DOHH2 (cell line): ENCODE data around the gene PTTG1IP2.

Experiments used
- H3F3A ChIP-seq: fragments of 200-600 bp; sonication (generic), shearing (Covaris generic); 2 replicates; pipeline ENCODE4 v1.6.0; 2016; ENCODE audit warnings: antibody characterized with exemption, mild to moderate bottlenecking; ENCODE audit not compliant: control insufficient read depth, insufficient read depth
- H3K27ac ChIP-seq: fragments of 200-600 bp; sonication (generic); 2 replicates; pipeline ENCODE4 v1.5.1; 2014; ENCODE audit warnings: low read depth, mild to moderate bottlenecking, low read length, moderate library complexity
- H3K27me3 ChIP-seq: fragments of 200-600 bp; sonication (generic); 2 replicates; pipeline ENCODE4 v1.6.1; 2014; ENCODE audit warnings: mild to moderate bottlenecking, low read length, mixed read lengths; ENCODE audit not compliant: control insufficient read depth
- H3K36me3 ChIP-seq: fragments of 200-600 bp; sonication (generic); 2 replicates; pipeline ENCODE4 v1.6.1; 2014; ENCODE audit warnings: mild to moderate bottlenecking, low read length, moderate library complexity, mixed read lengths; ENCODE audit not compliant: control insufficient read depth
- H3K4me1 ChIP-seq: fragments of 200-600 bp; sonication (generic); 2 replicates; pipeline ENCODE4 v1.6.1; 2014; ENCODE audit warnings: mild to moderate bottlenecking, low read length, mixed read lengths; ENCODE audit not compliant: control insufficient read depth
- H3K4me2 ChIP-seq: fragments of 200-600 bp; sonication (generic); 2 replicates; pipeline ENCODE4 v1.6.0; 2014; ENCODE audit warnings: mild to moderate bottlenecking, low read length, moderate library complexity
- H3K4me3 ChIP-seq: fragments of 200-600 bp; sonication (generic); 2 replicates; pipeline ENCODE4 v1.5.1; 2014; ENCODE audit warnings: mild to moderate bottlenecking, low read length, mixed read lengths
- H3K79me2 ChIP-seq: fragments of 200-600 bp; sonication (generic); 2 replicates; pipeline ENCODE4 v1.6.1; 2014; ENCODE audit warnings: mild to moderate bottlenecking, low read length, mixed read lengths; ENCODE audit not compliant: control insufficient read depth
- H3K9me2 ChIP-seq: fragments of 200-600 bp; sonication (generic); replicated peaks from 2 replicates; pipeline ENCODE4 v1.6.1; 2014; ENCODE audit warnings: mild to moderate bottlenecking, low read length, mixed read lengths; ENCODE audit not compliant: control insufficient read depth
- H3K9me3 ChIP-seq: fragments of 200-600 bp; sonication (generic); 2 replicates; pipeline ENCODE4 v1.6.1; 2014; ENCODE audit warnings: antibody characterized with exemption, low read length, mixed read lengths; ENCODE audit not compliant: control insufficient read depth, insufficient read depth
- H4K20me1 ChIP-seq: fragments of 200-600 bp; sonication (generic); 2 replicates; pipeline ENCODE4 v1.6.0; 2014; ENCODE audit warnings: low read depth, mild to moderate bottlenecking, antibody characterized with exemption, low read length, moderate library complexity; ENCODE audit not compliant: control insufficient read depth, insufficient read depth
- EZH2phosphoT487 ChIP-seq: fragments of 200-600 bp; sonication (generic); IDR thresholded peaks from 2 replicates; pipeline ENCODE4 v1.6.1; 2017; ENCODE audit warnings: borderline replicate concordance, mild to moderate bottlenecking, antibody characterized with exemption, low read length, moderate library complexity, mixed read lengths
- TF ChIP-seq, protein P1 (sequence below): fragments of 200-600 bp; sonication (generic); IDR thresholded peaks from one replicate; pipeline ENCODE4 v1.5.1; 2014; ENCODE audit warnings: antibody characterized with exemption, mild to moderate bottlenecking, low read depth, low read length; ENCODE audit not compliant: poor library complexity, severe bottlenecking

The PTTG1IP2 gene

DNA sequence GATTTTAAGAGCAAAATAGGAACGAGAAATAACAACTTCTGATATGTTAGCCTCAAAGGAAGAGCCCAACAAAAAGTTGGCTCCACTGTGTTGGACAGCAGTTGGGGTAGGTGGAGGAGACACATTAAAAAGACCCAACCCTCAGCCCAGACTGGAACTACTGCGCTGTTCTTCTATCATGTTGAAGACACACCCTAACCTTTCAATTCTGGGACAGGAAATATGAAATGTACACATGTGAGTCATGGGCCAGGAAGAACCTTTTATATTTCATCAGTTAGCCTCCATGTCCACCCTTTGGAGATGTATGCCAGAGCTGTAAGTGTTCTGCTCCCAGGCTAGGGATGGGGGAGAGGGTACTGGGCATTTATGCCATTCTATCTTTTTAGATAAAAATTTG, 44.1 kb upstream of the PTTG1IP2 start:
- Histone ChIP-seq H3K36me3 (no peaks in the 10 kb centered on the region), H3K4me3 (no peak overlapping the region), H3K27ac (no peak overlapping the region), H3K27me3 (no peaks in the 10 kb centered on the region), H3F3A (no peaks in the 10 kb centered on the region), H3K4me2 (no peak overlapping the region), H3K79me2 (no peaks in the 10 kb centered on the region), H3K4me1 (no peaks in the 10 kb centered on the region), H3K9me3 (no peaks in the 10 kb centered on the region), H3K9me2 (no peaks in the 10 kb centered on the region), H4K20me1 (no peaks in the 10 kb centered on the region)
- no peak for TF ChIP-seq EZH2phosphoT487
- TF ChIP-seq, protein P1, sequence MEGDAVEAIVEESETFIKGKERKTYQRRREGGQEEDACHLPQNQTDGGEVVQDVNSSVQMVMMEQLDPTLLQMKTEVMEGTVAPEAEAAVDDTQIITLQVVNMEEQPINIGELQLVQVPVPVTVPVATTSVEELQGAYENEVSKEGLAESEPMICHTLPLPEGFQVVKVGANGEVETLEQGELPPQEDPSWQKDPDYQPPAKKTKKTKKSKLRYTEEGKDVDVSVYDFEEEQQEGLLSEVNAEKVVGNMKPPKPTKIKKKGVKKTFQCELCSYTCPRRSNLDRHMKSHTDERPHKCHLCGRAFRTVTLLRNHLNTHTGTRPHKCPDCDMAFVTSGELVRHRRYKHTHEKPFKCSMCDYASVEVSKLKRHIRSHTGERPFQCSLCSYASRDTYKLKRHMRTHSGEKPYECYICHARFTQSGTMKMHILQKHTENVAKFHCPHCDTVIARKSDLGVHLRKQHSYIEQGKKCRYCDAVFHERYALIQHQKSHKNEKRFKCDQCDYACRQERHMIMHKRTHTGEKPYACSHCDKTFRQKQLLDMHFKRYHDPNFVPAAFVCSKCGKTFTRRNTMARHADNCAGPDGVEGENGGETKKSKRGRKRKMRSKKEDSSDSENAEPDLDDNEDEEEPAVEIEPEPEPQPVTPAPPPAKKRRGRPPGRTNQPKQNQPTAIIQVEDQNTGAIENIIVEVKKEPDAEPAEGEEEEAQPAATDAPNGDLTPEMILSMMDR: no peak

DNA sequence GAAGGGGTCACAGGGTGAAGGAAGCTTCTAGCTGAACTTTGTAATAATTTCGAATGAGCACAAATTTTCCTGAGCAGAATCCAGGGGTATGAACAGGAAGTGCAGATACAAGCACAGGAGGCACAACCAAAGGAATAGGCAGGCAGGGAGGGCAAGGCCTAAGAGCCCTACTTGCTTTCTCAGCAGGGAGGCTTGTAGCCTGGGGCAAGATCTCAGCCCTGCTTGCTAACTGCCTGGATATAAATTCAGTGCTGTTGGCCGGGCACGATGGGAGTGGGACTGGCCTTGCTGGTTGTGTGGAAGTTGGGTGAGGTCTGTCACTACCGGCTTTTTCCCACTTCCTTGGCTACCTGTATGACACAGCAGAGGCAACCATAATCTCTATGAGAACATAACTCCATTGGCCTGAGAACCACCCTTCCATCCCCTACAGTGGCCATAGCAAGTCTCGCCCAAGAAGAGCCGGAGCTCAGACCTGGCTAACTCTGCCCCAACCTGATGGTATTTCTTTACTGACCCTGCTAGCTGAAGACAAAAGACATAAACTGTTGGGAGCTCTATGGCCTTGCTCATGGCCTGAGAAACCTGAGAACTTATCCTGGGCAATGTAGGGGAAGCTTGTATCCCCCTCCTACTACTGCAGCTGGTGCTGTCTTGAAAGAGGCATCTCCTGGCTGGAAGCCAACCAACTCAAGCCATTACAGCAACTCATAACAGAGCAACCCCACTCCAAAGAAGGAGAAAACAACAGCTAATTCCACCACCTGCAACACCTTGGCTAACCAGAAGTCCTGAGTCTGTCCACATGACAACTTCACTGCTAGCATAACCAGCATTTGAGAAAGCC, 38.6 kb upstream of the PTTG1IP2 start:
- Histone ChIP-seq H3K36me3 (no peaks in the 10 kb centered on the region), H3K9me3 (peaks cover 20% of the 10 kb centered on the region), H3K27me3 (no peaks in the 10 kb centered on the region), H4K20me1 (no peaks in the 10 kb centered on the region), H3K4me3 (no peak overlapping the region), H3F3A (no peaks in the 10 kb centered on the region), H3K27ac (no peak overlapping the region), H3K79me2 (no peaks in the 10 kb centered on the region), H3K4me2 (no peak overlapping the region), H3K9me2 (no peaks in the 10 kb centered on the region), H3K4me1 (no peaks in the 10 kb centered on the region)
- TF ChIP-seq, protein P1: no peak

DNA sequence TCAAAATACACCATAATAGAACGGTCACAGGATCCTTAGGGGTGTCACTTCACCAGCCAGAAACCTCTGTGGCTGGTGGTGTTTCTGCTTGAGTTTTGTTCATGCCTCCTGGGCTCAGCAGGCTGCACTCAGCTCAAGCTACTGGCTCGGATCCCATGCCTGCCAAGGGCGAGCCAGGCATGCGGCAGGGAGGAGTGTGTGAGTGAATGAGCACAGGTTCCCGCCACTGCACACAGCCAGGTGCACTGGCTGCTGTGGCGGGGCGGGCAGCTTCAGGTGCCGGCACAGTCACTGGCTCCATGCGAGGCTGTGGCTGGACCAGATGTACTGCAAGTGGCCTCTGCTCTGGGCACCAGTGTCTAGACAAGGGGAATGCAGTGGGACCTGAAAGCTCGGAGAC, 36.7 kb upstream of the PTTG1IP2 start:
- Histone ChIP-seq H3K27ac (no peak overlapping the region), H3F3A (no peaks in the 10 kb centered on the region), H3K27me3 (no peaks in the 10 kb centered on the region), H3K4me2 (no peak overlapping the region), H4K20me1 (no peaks in the 10 kb centered on the region), H3K79me2 (no peaks in the 10 kb centered on the region), H3K4me1 (no peaks in the 10 kb centered on the region), H3K36me3 (no peaks in the 10 kb centered on the region), H3K4me3 (no peak overlapping the region), H3K9me2 (no peaks in the 10 kb centered on the region), H3K9me3 (peaks cover 20% of the 10 kb centered on the region)
- TF ChIP-seq EZH2phosphoT487: no peak
- TF ChIP-seq, protein P1: no peak
